NCI-H2029 treated with DMSO at 0.1 percent for 48 hours (cell line): ENCODE data around the gene RGPD5.
"Not testable (repeated sequence)": the region's sequence is repeated elsewhere in the genome, so short reads cannot be mapped to it uniquely, and the experiment has no call there.

Experiments
- DNase-seq: peaks from one replicate; lab custom pipeline; 2025; lab: John Stamatoyannopoulos, UW

Gene RGPD5

GRCh38 chr2:109794074-109794737, at the start of gene RGPD5:
RGPD5 (plus strand) TSS chr2:109794305; CDS start chr2:109794466, 161 bp downstream.
- not testable (repeated sequence) for DNase-seq

- DNase-seq = not testable (repeated sequence)
These were observed 42.5 kb upstream of the RGPD5 start for GRCh38 chr2:109751572-109751971.

- not testable (repeated sequence) for DNase-seq
These were observed 36.8 kb upstream of the RGPD5 start for GRCh38 chr2:109757163-109757824.

DNA sequence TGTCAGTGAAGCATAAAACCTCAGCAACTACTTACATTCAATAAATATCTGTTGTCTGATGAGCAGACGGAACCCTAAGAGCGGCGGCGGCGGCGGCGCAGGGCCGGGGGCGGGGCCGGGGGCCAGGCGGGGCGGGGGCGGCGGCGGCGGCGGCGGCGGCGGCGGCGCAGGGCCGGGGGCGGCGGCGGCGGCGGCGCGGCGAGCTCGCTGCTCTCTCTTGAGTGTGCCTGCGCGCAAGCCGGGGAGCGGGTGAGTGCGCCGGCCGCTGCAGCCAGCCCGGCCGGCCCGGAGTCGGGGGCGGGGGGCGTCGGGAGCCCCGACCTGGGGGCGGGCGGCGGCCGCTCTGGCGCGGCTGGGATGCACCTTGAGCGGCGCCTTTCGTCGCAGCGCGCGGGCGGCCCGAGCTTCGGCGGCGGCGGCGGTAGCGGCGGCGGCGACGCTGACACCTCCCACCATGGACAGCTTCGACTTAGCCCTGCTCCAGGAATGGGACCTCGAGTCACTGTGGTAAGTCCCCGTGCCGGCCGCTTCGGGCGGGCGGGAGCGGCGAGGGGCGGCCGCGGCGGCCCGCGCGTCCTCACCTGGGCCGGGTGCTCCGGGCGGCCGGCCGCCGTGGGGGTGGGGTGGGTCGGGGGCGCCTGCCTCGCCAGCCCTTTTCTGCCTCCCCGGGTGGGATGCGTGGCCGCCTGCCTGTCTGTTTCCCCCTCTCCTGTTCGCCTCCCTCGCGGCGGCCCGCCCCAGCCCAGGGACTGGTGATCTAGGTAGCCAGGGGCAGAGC, 33.7 kb upstream of the RGPD5 start:
- DNase-seq = not testable (repeated sequence)

DNA sequence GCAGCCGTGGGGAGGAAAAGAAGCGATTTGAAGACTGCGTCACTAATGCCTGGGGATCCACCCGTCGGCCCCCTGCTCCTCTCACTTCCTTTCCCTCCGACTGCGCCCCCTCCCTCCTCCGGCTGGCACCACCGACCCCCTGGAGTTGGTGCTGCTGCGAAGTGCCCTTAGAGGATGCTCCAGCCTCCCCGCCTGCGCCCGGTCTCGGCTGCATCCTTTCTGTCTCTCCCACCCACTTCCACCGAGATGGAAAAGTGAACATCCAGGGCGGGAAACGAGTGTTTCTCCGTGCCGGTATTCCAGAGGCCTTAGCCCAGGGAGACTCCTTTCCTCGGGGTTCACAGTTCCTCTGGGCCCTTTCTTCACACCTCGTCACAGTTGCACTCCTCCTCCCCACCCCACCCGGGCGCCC, 33.1 kb upstream of the RGPD5 start:
- DNase-seq = not testable (repeated sequence)

GRCh38 chr2:109761976-109762375, 32.1 kb upstream of the RGPD5 start:
- not testable (repeated sequence) for DNase-seq

GRCh38 chr2:109766074-109766473, 28.0 kb upstream of the RGPD5 start:
- DNase-seq = not testable (repeated sequence)

GRCh38 chr2:109766886-109767578, 27.1 kb upstream of the RGPD5 start:
- not testable (repeated sequence) for DNase-seq

DNA sequence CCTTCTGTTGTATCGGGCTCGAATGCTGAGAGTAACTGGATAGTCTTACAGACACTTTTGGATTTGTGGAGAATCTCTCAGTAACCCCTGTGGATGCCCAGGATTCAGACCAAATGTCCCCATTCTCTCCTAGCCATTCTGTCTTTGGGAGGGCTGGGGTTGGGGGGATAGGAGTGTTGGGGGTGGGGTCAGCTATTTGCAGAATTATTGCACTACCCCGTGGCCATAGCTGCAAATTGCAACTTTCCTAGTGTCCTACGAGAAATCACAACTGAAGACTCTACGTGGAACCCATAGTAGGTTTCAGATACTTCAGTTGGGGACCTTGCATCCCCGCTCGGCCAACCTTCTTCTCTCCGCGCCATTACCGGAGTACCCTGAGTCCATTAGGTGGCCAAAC, 25.2 kb upstream of the RGPD5 start:
- DNase-seq = not testable (repeated sequence)

- not testable (repeated sequence) for DNase-seq
These were observed 15.0 kb upstream of the RGPD5 start for GRCh38 chr2:109779118-109779517.

DNA sequence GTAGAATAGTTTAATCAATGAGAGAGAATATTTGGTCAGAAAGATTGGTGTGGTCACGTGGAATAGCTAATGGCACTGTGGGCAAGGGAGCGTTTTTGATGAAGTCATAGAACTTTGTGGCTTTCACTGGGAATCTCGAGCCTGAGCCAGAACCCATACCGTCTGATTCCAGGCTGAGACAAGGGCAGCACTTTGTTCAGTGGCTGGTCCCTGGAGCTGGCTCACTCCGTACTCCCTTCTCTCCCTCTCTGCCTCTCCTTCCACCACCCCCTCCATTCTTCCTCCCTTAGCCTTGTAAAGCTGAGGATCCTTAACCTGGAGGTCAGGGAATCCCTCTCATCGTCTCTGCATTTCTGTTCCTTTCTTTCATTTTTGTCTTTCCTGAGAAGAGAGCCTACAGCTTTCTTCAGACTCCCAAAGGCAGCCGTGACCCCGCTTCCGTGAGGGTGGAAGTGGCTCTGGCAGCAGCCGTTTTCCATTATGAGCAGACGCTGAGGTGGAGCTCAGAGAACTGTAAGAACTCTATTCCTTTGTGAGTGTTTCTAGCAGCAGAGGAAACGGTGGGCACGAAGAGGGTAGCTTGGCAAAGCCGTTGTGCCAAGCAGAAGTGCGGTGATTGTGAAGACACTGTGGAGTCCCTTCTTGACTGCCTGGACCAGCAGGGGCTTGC, 12.8 kb upstream of the RGPD5 start:
- DNase-seq = not testable (repeated sequence)

- DNase-seq = not testable (repeated sequence)
These were observed 11.6 kb upstream of the RGPD5 start for GRCh38 chr2:109782446-109782993.

DNA sequence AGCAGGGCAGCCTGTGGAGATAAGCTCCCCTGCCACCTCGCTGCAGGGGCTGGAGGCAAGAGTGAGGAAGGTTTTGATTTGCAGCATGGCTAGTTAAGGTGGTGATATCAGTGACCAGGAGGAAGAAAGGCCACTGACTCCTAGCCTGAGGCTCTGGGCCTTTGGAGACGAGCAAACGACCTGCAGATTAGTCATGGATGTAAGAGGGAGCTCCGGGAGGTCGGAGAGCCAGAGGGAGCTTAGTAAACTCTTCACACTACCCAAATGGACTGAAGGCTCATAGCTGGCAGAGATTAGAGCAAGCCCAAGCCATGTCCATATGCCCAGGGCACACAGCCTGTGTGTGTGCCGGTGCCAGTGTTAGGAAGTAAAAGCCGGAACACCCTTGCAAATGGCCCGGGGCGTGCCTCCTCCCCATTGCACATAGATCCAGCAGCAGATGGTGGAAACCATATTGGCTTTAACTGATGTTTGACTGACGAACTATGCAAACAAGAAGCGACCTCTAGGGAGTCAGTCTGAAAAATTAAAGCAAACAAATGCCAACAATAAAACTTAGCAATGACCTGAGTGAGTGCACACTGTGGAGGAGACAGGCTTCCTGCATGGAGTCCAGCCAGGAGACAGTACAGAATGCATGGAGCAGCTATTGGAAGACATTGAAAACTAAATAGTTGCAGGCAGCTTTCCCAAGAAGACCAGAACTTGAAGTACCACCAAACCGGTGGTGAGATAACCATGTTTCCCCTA, 2.4 kb upstream of the RGPD5 start:
- DNase-seq = not testable (repeated sequence)

- DNase-seq = not testable (repeated sequence)
These were observed 1.4 kb upstream of the RGPD5 start for GRCh38 chr2:109792659-109793058.

DNA sequence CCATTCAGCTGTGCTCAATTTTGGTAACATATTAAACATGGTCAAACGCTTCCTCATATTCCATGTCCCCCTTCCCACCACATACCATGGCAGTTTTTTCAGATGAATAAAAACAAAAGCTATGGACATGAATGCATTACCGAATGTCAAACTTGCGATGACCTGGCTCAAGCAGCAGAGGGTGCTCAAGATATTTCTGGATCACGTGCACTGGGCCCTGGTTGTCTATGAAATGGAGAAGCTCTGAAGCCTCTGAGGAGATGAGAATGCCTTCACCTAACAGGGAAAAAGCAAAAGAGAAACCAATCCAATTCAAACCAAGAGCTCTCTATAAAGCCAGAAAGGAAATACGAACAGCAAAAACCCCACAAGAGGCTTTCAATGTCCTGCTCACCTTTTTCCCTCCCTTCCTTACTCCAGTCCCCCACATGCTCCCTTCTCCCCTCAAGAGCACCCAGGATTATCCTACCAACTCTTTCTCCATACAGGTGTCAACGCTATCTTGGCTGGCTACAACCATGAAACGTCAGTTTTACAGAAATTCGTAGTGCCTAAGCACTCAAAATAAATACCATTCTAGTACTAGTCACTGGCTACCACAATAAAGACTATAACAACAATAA, 77.1 kb downstream of the RGPD5 start:
- not testable (repeated sequence) for DNase-seq

GRCh38 chr2:109876625-109877024, 82.5 kb downstream of the RGPD5 start:
- not testable (repeated sequence) for DNase-seq

DNA sequence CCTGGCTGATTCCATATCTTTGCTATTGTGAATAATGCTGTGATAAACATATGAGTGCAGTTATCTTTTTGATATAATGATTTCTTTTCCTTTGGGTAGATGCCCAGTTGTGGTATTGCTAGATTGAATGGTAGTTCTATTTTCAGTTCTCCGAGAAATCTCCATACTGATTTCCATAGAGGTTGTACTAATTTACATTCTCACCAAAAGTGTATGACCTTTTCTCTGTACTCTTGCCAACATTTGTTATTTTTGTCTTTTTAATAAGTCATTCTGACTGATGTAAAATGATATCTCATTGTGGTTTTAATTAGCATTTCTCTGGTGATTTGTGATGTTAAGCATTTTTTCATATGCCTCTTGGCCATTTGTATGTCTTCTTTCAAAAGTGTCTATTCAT, 88.0 kb downstream of the RGPD5 start:
- not testable (repeated sequence) for DNase-seq

GRCh38 chr2:109888414-109888813, 94.3 kb downstream of the RGPD5 start:
- DNase-seq = not testable (repeated sequence)

DNA sequence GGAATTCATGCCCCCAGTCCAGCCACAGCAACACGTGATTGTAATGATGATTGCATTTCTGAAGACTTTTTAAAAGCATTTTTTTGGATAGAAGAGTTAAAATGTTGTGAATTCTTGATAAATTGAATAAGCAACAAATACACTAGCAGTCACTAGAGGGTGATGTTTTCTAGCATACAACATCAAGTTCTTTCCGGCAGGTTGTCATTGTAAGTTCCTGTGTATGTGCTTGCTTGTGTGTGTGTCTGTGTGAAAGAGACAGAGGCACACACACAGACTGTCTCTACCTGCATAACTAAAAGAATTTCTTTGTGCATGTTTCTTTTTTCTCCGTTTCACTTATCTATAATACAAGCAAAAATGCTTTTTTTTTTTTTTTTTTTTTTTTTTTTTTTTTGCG, 95.8 kb downstream of the RGPD5 start:
- not testable (repeated sequence) for DNase-seq

- not testable (repeated sequence) for DNase-seq
These were observed 96.9 kb downstream of the RGPD5 start for GRCh38 chr2:109891024-109891423.
